ENCODE results near the gene SFRP2.

SFRP2 gene, protein sequence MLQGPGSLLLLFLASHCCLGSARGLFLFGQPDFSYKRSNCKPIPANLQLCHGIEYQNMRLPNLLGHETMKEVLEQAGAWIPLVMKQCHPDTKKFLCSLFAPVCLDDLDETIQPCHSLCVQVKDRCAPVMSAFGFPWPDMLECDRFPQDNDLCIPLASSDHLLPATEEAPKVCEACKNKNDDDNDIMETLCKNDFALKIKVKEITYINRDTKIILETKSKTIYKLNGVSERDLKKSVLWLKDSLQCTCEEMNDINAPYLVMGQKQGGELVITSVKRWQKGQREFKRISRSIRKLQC

DNA sequence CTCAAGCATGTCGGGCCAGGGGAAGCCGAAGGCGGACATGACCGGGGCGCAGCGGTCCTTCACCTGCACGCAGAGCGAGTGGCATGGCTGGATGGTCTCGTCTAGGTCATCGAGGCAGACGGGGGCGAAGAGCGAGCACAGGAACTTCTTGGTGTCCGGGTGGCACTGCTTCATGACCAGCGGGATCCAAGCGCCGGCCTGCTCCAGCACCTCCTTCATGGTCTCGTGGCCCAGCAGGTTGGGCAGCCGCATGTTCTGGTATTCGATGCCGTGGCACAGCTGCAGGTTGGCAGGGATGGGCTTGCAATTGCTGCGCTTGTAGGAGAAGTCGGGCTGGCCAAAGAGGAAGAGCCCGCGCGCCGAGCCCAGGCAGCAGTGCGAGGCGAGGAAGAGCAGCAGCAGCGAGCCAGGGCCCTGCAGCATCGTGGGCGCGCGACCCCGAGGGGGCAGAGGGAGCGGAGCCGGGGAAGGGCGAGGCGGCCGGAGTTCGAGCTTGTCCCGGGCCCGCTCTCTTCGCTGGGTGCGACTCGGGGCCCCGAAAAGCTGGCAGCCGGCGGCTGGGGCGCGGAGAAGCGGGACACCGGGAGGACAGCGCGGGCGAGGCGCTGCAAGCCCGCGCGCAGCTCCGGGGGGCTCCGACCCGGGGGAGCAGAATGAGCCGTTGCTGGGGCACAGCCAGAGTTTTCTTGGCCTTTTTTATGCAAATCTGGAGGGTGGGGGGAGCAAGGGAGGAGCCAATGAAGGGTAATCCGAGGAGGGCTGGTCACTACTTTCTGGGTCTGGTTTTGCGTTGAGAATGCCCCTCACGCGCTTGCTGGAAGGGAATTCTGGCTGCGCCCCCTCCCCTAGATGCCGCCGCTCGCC, at the start of gene SFRP2:
SFRP2 (minus strand) TSS at position 671 of the 864 bp plus-strand sequence; CDS start at position 423, 248 bp downstream.
- DNase-seq, result no peak

DNA sequence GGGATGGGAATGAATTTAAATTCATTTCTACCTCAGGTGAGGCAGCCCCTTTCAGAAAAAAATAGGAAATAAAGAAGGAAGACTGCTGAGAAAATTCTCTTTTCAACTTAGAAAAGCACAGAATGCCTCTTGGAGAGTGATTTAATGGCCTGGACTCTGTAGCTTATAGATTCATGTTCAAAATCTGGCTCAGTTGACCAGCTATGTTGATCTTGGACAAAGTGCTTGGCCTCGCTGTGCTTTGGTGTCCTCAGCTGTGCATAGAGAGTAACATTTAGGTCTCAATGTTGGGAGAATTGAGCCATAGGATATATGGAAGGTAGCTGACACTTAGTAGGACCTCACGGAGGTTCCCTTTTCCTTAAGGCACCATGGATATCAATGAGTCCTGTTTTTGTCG, 49.7 kb upstream of the SFRP2 start:
- DNase-seq, result no peak

DNA sequence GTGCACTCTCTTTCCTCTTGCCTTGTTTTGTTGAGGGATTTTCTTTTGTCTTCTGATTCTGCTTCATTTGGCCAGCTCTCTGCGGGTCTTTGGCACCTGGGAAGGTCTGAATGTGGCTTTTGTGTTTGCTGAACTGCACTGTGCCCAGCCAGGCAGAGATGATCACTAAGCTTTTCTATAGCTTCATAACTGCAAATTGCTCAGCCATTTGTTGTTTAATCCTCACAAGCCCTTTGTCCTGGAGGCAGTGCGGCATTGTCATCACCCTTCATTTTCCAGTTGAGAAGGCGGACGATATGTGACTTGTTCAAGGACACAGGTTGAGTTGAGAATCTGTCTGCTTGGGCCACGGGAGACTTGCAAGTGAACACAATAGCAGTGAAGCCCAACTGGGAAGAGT, 46.0 kb upstream of the SFRP2 start:
- DNase-seq, result no peak

DNA sequence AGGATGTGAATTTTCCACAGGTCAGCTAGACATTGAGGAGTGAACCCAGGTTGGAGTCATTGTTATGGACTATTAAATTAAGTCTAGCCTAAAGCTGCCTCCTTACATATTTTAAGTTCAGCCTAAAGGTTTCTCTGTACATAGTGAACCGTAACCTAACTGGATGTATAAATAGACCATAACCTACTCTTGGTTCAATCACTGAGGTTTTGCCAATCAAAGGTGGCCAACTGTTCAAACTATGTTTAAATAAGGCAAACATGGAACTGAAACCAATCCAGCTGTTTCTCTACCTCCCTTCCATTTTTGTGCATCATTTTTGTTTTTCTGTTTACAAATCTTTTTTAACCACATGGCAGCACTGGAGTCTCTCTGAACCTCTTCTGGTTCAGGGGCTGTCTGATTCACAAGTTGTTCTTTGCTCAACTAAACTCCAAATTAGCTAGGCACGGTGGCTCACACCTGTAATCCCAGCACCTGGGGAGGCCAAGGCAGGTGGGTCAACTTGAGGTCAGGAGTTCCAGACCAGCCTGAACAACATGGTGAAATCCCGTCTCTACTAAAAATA, 43.9 kb upstream of the SFRP2 start:
- DNase-seq, result no peak

DNA sequence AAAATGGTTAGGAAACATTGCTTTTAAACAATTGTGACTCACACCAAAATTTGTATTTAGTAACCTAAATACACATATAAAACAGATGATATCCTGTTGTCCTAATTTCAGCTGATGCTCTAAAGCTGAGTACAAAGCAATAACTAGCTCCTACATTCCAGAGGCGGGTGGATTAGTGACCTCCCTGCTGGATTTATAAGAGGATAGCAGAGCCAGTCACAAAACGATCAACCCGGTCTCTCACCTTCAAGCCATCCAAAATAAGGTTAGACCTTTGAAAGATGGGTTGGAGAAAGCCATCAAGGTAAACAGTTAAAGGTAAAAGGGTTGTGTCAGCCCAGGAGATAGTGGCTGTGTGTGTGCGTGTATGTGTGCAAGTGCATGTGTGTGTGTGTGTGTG, 43.2 kb upstream of the SFRP2 start:
- DNase-seq, result no peak

DNA sequence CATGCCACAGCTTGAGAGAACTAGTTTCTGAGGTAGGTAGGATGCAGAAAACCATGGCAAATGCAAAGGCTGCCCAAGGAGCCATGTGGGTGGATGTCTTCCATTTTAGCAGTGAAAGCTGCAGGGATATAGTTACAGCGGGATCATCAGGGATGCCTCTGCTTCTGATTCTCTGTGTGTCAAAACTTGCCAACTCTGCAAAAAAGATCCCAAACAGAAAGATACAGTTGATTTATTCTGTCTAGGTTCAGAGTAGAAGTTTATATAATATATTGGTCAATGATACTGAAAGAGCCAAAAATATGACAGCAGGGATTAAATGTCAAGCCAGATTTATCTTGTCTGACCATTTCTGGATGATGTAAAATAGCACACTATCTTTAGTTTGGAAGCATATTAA, 42.4 kb upstream of the SFRP2 start:
- DNase-seq, result no peak

DNA sequence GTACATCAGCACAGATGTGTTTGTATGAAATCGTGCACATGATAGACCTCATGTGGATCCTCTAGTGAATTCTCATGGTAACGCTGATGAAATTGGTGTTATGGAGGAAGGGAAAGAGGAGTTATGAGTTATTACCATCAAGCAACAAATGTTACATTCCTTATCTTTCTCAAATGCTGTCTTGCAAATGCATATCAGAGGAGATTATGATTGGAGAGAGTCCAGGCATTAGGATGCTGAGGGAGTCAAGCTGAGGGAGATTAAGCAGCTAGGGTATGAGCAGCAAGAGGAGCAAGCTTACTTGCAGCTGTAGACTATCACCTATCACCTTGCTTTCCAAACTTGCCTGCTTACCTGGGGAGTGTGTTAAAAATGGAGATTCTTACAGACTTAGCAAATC, 36.8 kb upstream of the SFRP2 start:
- no peak for DNase-seq

DNA sequence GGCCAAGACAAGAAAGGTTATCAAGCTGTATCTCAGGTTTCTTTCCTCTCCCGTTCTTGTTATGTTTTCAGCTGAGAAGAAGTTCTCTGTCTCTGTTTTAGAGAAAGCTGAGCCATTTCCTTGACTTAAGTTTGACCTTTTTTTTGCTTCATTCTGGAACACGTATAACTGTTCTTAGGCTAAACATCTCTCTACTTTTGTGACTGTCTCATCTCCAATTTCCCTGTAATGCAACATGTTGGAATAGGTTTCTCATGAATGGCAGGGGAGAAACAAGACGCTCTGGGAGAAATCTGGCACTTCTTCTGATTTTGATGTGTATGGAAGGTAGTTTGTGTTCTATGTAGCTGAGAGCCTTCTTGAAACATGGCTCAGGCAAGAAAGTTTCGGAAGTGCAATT, 36.2 kb upstream of the SFRP2 start:
- no peak for DNase-seq

DNA sequence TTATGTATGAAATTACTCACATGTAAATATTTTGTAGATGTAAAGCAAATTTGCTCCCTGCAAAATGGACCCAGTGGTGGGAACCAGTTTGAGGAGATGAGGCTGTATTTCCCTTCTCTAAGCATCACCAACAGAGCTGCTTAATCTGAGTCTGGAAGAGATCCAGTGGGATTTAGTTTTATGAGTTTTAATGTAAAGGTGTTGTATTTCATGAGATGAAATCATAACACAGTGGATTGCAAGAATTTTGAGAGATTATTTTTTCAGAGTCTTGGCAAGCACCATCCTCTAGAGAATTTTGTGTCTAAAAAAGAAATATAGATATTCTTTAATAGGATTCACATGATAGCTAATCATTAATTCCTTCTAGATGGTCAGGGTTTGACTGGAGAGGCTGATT, 35.6 kb upstream of the SFRP2 start:
- no peak for DNase-seq

DNA sequence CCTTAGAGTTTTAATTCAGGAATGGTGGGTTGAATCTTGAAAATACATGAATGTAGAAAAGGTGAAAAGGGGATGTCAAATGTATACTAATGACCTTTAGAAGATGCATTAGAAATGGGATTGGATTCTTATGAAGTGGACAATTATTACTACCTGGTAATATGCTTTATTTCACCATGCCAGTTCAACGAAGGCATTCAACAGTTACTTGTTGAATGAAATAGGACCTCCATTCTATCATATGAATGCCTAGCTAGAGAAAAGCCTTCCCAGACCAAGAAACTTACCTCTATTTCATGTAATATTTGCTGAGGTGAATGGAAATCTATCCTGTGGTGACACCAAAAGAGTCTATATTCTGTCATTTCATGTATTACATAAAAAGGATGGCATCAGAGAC, 34.6 kb upstream of the SFRP2 start:
- DNase-seq, result no peak

DNA sequence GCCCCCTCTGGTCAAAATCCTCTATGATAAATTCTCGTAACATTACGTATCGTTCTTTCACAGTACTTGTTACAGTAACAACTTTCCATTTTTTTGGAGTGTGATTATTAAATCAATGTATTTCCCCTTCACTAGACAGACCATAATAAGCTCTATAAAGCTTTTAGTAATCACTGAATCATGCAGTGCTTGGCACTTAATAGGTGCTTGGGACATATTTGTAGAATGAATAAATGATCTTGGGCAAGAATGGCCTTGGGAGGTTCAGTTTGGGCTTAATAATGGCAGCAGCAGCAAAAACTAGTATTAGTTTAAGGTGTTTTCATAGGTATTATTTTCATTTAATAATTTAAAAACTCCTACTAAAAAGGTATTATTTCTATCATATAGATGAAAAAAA, 33.4 kb upstream of the SFRP2 start:
- no peak for DNase-seq

DNA sequence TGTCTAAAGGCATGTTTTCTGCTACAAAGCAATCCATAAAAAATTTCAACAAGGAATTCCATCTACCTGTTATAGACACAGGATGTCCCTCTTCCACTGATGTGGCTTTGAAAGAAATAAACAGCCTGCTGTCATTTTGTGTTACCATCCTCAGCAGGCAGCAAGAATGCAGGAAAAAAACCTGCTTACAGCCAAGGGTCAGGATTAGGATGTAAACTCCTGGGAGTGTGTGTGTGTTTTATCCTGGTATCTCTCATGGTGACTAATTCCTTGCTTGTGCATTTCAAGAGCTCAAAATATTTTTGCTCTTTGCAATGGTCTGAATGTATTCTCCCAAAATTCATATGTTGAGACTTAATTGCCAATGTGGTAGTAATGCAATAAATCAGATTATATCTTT, 28.6 kb upstream of the SFRP2 start:
- no peak for DNase-seq

DNA sequence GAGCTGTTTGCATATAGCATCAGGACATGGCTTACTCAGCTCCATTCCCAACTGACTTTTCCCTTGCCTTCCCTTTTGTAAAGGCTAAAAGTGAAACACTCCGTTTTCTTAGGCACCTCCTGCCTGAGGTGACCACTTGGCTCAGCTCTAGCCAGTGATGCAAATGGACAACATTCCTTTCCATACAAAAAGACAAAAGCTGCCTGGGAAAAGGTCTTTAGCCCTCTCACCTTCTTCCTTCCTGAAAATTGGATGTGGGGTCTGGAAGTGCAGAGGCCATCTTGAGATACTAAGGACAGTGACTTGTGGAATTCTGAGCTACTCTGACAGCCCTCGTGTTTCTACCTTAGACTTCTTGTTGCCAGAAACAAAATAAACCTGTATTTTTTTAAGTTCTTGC, 27.7 kb upstream of the SFRP2 start:
- no peak for DNase-seq

DNA sequence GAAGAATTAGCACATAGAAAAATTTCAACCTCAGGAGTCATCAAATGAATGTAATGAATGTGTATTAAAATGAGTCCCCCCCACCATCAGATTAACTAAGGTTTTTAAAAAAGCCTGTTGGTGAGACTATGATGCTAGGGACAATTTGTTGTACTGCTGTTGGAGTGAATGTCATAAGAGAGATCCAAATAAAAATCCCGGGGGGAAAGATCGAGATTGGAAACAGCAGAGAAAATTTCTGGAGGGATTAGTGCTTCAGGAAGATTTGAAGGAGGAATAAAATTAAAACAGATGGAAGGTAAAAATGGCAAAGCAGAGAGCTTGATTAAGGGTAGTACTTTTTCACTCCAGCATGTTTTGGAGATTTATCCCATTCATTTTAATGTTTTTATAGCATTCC, 25.9 kb upstream of the SFRP2 start:
- DNase-seq, result no peak

DNA sequence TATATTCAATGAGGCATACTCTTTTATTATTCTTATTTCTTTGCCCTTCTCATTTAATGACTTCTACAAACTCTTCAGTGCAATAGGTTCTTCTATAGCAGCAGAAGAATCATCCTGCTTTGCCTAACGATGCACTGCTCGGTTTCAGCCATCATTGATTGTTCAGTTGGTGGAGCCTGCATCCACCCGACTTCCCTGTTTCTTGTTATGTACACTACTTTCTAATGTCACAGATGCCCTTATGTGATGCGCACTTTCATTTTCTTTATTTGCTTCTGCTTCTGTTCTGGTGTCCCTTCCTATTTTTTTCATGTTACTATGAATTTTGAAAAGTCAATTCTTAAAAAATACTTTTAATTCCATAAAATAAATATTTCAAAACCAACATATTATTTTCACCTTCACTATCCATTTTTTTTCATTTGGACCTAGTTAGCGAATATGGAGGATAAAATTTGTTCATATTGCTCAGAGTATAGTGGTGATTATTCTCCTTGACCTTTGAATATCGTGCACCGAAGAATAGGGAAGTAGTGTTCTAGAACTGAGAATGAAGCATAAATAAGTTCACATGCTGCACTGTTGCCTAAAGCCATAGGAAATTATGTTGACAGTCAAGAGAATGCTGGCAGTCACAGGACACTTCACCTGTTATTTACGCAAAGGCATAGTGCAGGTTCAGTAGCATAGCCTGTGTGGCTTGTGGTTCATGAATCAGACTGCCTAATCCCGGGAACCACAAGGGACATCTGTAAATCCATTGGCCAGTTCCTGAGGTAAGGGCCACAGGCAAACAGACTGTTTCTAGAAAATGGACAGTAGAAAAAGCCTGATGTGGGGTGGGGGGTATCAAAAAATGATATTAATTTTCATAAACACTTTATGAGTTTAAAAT, 21.3 kb upstream of the SFRP2 start:
- DNase-seq, result no peak

DNA sequence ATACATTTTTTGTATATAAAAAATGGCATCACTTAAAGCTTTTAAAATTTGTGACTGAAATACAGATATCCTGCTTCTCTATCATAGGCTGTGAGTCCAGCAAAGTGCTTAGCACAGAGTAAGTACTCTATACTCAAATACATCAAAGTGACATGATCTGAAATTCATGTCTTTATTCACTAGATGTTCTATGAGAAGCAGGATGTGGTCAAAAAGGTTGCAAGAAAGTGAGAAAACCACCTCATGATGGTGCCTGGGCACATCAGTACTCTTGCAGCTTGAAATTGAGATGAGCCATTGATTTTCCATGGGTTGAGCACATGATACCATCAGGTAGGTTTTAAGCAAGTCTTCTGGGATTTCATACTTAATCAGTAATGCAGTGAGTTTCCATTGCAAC, 20.4 kb upstream of the SFRP2 start:
- peak in 1 of 2 donors; percentile 38 for DNase-seq

DNA sequence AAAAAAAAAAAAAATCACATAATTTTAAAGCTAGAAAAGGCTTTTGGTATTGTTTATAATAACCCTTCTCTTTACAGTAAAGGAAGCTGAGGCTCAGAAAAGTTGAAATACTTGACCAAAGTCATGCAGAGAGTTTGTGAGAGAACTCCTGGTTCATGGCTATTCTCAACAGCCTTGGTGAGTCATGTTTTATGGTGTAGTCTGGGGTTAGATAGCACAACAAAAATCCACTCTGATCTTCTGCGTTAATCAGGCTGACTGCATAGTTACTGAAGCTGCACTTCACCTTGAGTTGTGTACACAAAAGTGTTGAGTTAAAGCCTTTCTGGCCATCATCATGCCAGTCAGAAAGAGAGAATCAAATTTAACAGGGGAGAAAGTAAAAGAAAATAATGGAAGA, 19.3 kb upstream of the SFRP2 start:
- no peak for DNase-seq

DNA sequence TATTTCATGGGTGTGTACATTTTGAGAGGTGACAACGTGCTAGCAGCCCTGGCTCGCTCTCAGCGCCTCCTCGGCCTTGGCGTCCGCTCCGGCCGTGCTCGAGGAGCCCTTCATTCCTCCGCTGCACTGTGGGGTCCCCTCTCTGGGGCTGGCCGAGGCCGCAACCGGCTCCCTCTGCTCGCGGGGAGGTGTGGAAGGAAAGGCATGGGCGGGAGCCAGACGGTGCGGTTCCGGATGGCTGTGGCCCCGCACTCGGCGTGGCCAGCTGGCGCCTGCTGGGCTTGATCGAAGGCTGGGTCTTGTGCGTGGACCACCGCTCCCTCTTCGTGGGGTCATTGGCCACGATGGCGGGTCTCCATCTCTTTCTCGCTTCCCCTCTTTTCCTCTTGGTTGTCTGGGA, 17.2 kb upstream of the SFRP2 start:
- no peak for DNase-seq

DNA sequence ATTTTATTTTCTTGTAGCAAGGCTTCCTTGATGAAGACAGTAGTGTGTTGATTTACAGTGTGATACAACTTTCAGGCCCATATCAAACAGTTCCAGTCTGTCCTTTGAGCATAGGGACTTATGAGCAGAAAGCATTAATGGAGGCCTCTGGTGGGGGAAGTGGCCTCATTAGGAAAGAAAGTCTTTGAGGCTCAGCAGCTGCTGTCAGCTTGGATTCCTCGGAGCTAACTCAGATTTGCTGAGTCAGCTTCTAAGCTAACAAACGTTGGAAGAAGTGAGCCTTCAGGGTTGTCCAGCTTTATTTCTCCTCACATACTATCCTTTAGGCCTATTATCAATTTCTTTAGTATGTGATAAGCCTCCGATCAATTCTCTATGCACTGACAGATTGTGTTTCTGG, 15.8 kb upstream of the SFRP2 start:
- DNase-seq, result no peak

DNA sequence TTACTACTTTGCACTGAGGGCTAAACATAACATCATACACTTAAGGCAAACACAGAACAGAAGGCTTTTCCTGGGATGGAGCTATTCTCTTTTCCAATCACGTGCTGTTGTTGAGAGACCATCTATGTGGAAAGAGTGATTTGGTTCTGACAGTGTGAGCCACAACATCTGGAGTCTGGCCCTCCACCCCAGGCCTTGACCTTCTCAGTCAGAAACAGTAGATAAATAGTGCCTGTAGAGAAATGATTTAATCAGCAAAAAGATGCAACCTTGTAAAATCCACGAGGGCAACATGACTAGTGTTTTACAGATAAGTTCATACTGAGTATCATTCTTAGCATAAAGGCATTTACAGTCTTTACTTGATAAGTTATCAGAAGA, 10.8 kb upstream of the SFRP2 start:
- no peak for DNase-seq

DNA sequence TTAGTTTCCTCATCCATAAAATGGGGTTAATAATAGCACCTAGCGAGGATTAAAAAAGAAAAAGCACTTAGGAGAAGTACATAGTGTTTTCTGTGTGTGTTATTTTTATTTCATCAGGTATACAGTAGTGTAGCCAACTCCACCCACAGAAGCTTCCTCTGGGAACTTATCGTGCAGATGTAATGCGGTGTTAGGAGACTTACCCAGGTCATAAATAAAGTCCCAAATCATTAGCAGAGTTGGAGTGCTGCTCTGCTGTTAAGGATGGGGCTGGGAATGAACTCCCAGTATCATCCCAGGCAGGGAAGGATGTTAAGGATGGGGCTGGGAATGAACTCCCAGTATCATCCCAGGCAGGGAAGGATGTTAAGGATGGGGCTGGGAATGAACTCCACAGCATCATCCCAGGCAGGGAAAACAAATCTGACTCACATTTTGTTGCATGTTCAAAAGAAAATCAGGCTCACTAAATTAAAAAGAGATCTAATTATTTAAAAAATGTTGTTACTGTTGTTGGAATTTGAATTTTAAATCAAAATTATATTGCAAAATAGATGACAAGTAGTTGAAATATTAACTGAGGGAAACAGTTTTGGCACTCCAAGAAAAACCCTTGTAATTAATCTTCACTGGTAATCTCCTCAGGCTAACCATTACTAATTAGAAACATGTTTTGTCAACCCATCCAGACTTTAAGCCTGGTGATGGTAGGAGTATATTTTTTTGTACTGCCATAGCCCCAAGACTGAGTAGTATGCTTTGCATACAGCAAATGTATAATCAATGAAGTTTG, 10.2 kb upstream of the SFRP2 start:
- DNase-seq, result no peak

DNA sequence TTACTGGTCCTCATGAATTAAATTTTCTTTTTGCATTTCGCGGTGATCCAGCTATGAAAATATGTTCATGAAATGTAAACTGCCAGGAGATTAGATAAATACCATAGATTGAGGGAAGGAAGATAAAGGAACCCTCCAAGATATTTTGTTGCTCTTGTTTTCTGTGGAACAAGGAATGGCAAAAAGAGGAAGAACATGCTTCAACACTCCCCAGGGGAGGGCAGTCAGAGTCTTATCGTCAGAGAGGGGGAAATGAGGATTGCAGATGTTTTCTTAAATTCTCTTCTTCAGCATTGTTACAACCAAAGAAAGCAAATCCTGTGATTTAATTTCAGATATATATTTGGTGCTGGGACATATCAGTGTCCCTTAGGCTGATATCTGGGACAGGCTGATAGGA, 9.5 kb upstream of the SFRP2 start:
- DNase-seq, result no peak

All from CD4-positive, alpha-beta T cell treated with Interleukin-1 beta for 1 hour (primary cell).